ENCODE data around the gene SLX9.
"Not testable (repeated sequence)": the region's sequence is repeated elsewhere in the genome, so short reads cannot be mapped to it uniquely, and the experiment has no call there.

SLX9 gene

DNA sequence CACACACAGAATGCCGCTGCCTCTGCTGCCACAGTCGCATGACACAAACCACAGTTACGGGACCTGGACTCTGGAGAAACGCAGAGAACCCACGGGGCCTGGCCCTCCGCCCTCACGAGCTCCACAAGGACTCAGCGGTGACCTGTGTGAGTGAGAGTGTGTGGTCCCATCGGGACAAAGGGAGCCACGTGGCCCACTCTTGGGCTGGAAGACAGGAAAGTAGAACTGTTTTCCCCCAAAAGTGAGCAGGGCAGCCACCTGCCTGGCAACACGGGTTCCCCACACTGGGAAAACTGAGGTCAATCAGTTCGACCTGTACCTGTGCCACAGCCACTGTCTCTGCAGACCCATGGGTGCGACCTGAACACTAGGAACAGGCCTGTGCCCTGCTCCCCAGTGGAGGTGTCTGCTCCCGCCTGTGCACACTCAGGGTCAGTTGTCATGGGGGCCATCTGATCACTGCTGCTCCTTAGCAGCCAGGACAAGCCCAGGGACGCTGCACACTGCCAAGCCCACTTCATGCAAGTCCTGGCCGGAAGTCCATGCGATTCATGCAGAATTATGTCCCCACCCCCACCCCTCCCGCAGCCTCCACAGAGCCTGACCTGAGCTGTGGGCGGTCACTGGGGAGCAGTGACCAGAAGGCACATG is 80.2 kb downstream of the SLX9 start:
- DNase-seq (ENCODE audit: low read depth in 2 of 2), result no peak

DNA sequence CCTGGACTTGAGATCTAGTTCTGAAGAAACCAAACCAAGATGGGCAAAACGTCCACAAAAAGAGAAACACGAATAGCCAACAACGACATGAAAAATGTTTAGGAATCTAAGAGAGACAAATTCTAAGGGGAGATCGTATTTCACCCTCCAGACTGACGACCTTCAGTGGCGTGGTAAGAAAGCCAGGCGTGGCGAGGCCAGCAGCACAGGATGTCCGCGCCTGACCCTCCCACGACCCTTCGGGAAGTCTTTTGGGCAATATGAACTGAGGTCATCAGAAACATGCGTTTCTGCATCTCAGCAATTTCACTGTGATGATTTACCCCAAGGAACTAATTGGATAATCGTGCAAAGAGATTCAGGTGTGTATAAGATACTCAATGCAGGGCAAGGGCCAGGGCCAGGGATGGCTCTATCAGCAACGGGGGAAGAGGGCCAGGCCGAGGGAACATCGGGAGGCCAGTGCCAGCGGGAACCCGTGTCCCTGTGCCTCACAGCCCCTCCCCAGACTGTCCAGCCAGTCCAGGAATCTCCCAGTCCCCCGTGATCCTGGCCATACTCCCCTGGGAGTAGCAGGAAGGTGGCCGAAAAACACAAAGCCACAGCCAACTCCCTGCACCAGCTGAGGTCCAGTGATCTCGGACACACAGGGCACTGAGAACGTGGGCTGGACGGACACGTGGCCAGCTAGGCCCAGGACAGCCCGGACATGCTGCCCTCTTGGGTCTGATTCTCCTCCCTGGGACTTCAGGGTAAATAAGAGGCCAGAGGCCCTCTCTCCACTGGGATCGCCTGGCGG is 81.0 kb downstream of the SLX9 start:
- no peak for DNase-seq (ENCODE audit: low read depth in 2 of 2)

DNA sequence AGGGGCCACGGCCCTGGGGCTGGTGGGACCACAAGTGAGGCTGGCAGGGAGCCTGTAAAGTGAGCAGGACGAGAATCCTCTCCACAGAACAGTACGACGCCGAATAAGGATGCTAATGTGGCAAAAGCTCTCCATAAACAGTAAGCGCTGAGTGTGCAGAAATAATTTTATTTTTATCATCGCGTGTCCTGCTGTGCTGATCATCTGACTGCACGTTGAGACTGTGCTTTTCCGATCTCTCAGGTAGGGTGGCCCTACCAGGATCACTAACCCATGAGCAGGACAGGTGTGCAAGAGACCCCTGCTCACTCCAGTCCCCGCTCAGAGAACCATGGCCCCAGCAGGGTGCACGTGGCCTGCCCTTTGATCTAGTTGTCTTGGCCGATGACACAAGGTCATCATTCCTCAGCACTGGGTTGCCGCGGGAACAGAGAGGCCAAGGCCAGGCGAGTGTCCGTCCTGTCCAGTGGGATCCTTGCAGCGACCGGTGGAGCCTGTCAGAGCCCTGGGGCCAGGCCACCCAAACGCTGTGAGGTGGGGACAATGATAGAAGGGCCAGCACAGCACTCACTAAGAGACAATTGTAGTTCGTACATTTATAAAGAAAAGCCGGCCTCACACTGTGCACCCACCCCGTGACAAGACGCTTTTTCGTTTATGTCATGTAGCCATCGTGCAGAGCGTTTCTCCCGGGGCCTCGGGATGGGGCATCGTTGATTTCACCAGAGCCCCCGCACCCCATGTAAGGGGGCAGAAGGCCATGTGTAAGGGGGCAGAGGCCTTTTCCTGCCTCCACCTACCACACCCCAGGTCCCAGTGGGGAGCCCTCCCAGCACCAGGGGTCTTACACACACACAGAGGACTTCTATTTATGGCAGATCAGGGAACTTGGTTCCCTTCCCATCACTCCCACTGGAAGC is 81.9 kb downstream of the SLX9 start:
- no peak for DNase-seq (ENCODE audit: low read depth in 2 of 2)

DNA sequence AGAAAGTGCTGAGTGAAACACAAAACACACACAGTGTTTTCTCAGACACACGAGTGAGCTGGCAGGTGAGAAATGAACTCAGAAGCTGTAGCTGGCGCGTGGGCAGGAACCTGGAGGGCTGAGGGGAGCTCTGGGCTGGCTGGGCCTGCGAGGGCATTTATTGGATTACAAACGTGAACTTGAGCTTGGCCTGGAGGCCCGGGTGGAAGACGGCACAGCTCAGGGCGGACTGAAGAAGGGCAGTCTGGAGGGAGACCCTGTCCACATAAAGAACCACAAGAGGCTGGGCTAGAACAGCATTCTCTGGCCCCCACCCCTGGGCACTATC is 82.5 kb downstream of the SLX9 start:
- DNase-seq (ENCODE audit: low read depth in 2 of 2), result no peak

DNA sequence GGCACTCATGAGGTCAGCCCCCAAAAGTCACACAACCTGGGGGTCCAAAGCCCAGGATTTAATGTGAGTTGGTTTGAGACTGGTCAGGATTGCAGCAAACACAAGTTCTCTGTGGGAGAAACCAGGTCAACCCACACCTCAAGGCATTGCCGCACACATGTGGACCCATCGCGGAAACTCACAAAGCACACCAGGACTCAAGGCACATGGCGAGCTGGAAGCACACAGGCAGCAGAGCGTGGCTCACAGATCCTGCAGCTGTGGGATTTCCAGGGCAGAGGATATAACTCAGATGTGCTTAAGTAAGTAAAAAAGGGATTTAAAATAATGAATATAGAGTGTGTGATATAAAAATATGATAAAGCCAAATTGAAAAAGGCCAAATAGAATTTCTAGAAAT is 82.9 kb downstream of the SLX9 start:
- no peak for DNase-seq (ENCODE audit: low read depth in 2 of 2)

DNA sequence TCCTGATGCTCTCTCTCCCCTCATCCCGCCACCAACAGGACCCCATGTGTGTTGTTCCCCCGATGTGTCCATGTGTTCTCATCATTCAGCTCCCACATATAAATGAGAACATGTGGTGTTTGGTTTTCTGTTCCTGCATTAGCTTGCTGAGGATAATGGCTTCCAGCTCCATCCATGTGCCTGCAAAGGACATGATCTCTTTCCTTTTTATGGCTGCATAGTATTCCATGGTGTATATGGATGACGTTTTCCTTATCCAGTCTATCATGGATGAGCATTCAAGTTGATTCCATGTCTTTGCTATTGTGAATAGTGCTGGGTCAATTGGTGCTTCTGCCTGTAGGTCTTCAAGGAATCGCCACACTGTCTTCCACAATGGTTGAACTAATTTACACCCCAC is 84.7 kb downstream of the SLX9 start:
- DNase-seq (ENCODE audit: low read depth in 2 of 2), result not testable (repeated sequence)

DNA sequence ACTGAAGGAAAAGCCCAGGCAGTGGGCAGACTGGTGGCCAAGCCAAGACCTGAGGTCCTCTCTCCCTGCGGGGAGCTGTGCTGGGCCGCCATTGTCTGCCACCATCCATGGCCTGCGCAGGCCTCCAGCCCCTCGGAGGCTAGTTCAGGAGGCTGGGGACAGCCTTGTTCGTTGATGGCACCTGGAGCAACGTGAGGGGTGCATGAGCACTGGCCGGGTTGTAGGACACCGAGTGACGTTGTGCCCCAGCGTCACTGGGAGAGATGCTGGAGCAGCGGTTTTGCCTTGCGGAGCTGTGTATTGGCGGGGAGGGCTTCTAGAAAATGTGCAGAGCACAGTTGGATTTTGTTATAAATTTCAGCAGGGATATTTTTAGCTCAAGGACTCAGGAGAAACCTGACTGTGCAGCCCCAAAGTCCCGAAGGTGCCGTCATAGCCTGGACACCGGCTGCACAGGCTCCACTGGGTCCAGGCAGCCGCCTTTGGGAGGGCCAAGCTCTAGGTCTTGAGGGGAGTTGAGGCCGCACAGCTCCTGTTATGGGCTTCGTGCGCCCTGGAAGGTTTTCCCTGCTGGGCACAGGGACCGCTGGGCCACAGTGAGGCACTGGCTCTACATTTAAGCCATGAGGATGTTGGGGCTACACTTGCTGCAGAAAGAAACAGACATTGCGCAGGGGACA is 86.4 kb downstream of the SLX9 start:
- DNase-seq (ENCODE audit: low read depth in 2 of 2), result no peak
